HFF-Myc (cell line): Measurements from ENCODE around the gene ARID4B.

ENCODE experiments used
- DNase-seq: peaks from one replicate; pipeline ENCODE4 v3.0.0-alpha.2; 2011; ENCODE audit warnings: low read depth; ENCODE audit errors: extremely low read depth
- H3K4me3 ChIP-seq: replicated peaks from 2 replicates; pipeline ENCODE4 v1.5.1; 2011; ENCODE audit warnings: low read depth, mild to moderate bottlenecking, control low read depth, low read length
- TF ChIP-seq, protein P1 (sequence below): IDR thresholded peaks from 2 replicates; pipeline ENCODE4 v1.5.1; 2012; ENCODE audit warnings: mild to moderate bottlenecking, low read depth, low read length, control low read depth; ENCODE audit errors: missing control alignments

Gene ARID4B

DNA sequence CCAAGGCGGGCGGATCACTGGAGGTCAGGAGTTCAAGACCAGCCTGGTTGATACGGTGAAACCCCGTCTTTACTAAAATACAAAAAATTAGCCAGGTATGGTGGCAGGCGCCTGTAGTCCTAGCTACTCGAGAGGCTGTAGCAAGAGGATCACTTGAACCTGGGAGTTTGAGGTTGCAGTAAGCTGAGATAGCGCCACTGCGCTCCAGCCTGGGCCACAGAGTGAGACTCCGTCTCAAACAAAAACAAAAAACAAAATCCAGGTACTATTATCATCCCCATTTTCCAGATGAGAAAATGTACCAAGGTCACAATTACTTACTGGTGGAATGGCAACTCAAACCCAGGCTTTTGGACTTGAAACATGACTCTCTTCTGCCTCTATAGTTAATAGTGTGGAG is 203.9 kb downstream of the ARID4B start:
- no peak for DNase-seq
- H3K4me3 ChIP-seq: 0 out of 2 replicates have a peak overlapping the region, but pooled peaks have one; percentile 6
- TF ChIP-seq, protein P1, sequence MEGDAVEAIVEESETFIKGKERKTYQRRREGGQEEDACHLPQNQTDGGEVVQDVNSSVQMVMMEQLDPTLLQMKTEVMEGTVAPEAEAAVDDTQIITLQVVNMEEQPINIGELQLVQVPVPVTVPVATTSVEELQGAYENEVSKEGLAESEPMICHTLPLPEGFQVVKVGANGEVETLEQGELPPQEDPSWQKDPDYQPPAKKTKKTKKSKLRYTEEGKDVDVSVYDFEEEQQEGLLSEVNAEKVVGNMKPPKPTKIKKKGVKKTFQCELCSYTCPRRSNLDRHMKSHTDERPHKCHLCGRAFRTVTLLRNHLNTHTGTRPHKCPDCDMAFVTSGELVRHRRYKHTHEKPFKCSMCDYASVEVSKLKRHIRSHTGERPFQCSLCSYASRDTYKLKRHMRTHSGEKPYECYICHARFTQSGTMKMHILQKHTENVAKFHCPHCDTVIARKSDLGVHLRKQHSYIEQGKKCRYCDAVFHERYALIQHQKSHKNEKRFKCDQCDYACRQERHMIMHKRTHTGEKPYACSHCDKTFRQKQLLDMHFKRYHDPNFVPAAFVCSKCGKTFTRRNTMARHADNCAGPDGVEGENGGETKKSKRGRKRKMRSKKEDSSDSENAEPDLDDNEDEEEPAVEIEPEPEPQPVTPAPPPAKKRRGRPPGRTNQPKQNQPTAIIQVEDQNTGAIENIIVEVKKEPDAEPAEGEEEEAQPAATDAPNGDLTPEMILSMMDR: no peak

- no peak for DNase-seq
- no peak overlapping the region for H3K4me3 ChIP-seq
- TF ChIP-seq, protein P1: no peak
Measured at GRCh38 chr1:235122348-235122747, 205.6 kb downstream of the ARID4B start.
